EL (cell line): ENCODE measurements around the gene REEP3.

Experiments used
- DNase-seq: peaks from one replicate; pipeline ENCODE4 v3.0.0-alpha.2; 2016

Gene REEP3

DNA sequence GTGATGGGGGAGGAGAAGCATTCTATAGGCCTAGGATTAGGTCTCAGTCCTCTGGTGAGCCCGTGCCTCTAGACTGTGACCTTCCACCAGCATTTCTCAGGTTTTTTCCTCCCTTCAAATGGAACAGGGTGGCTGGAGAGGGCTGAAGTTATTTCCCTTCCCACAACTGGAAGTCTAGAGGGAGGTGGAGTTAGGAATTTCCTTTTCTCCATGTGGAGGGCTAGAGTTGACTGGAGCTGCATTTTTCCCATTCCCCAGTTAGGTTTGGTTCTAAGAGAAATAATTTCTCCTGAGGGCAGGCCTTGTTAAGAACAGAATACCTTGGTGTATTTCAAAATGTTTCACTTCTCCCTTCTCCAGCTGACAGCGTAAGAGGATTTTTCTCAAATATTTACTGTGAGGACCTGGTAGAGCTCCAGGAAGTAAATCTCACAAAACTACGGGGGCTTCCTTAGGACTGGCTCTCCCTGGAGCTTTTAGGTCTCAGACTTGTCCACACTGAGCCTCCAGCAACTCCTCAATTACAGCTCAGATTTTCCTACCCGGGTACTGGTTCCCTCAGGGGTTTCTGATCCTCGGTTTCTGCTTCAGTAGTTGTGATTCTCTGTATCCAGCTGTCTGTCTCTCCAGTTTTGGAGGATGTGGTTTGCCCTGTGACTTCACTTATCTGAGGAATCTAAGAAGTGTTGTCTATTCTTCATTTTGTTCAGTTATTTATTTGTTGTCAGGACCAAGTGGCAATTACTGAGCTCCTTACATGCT, 6.0 kb upstream of the REEP3 start:
- peak; percentile 85 for DNase-seq

DNA sequence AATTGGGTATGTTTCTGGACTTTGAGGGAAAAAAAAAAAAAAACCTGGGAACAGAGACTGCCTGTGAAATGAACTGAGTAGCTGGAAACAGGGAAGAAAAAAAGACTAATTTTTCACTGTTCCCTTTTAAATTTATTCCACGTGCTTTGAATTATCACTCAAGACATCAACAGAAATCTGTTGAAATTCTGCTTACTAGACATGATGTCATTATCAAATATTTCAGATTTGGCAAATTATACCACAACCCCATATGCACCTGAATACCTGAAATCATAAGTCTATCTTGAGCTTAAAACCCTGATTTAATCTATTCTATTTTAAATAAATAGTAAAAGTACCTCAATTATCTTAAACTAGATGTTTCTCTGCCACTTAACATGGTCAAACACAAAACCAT, 5.0 kb upstream of the REEP3 start:
- DNase-seq, result no peak

DNA sequence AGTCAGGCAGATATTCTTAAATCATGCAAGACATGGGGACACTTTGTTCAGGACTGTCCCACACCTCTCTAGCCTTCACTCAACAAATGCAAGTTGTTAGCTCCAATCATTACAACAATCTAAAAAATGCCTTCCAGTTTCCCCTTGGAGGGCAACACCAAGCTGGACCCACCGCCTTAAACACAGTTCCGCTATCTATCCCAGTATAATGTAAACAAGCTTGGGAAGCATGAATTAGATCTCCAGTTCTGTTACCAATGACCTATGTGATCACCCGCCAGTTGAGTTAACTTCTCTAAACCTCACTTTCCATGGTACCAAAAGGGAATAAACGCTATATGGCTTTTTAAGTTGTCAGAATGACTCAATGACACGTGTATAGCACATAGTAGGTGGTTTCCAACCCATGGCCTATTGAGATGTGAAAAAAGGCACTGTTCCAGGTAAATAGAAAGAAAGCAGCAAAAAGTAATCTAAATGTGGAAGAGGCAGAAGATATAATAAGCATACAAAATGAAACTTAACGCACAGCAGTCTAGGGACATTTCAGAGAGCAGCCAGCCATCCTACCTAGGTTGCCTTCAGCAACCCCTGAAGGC, 2.4 kb upstream of the REEP3 start:
- DNase-seq, result no peak

DNA sequence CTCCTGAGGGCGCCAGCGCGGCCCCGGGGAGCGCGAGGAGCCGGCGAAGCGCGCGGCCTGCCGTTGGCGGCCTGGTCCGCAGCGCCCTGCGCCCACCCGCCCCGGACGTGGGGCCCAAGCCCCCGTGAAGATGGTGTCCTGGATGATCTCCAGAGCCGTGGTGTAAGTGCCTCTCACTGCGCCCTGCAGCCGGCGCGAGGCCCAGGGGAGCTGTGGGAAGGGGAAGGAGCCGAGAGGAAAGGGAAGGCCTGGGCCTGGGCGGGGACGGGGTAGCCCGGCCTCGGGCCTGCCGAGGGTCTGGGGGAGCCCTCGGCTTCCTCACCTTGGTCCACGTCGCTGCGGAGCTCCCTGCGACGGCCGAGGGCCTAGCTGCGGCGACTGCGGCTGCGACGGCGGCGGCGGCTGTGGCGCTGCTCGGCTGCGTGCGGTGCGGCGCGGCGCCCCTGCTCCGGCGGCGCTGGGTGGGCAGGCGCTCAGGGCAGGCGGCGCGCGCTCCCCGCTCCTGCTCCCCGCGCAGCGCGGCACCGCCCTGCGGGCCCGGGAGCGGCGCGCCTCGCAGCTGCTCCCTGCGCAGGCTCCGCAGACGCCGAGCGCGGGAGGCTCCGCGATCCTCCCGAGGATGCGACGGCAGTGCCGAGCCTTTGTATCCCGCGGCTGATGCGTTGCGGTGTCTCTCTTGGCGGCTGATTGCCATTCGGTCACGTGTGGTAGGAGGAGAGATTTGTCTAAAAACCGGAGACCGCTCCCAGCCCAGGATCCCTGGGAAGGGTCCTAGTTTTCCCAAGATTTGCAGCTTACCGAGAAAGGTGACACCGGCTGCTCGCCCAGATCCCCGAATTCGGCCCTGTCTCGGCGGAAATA, 445 bp downstream of the REEP3 start:
- DNase-seq, result peak; percentile 75

DNA sequence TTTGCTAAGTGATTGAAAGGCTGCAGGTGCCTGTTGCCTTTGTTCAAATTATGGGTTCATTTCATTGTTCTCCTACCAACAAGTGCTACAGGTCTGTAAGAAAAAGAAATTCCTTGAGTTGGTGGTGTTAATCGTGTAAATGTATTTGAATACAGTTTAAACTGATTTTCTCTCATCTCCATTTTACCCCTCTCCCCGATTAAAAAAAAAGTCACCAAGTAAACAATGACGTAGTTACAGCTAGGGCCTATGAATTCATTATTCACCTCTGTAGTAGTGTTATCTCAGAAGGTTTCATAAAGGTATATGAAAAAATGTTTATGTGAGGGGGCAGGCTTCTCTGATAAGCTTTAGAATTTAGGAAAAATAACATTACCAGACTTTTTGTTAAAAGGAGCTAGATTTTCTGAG, 1.1 kb downstream of the REEP3 start:
- DNase-seq, result peak; percentile 22

DNA sequence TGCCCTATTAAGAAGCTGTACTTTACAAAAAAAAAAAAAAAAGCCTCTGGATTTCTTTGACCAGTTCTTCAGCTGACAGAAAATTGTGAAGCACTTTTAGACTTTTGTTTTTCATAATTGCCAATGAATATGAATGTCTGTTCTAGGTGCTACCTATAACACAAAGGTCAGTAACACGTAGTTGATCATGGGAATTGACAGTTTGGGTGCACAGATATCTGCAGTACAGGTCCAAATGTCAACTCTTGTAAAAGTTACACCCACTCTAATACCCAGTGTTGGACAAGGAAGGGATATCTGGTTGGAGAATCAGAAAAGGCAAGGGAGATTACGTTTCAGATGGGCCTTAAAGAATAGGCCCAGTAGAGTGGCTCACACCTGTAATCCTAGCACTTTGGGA, 1.8 kb downstream of the REEP3 start:
- DNase-seq, result no peak

DNA sequence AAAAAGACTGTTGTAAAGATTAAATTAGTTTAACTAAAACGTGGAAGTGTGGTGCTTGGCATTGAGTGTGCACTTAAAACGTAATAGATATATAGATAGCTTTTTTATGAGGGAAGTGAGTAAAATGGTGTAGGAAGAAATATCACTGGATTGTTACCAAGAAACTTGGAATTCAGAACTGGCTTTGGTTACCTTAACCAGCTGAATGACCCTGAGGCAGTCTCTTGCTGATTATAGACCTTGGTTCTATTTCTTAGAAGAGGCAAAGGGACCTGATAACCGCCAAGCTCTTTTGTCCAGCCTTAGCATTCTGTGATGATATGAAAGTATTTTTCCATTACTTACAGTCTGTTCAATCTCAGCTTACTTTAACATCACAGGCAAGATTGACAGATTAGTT, 3.8 kb downstream of the REEP3 start:
- no peak for DNase-seq

DNA sequence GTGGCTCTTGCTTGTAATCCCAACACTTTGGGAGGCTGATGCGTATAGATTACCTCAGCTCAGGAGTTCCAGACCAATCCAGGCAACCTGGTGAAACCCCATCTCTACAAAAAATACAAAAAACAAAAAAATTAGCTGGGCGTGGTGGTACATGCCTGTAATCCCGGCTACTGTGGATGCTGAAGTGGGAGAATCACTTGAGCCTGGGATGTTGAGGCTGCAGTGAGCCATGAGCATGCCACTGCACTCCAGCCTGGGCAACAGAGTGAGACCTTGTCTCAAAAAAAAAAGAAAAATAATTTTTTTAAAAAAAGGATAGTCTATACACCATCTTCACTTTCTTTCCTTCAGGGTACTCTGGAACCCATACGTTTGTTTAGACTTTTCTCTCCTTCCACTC, 6.2 kb downstream of the REEP3 start:
- no peak for DNase-seq

DNA sequence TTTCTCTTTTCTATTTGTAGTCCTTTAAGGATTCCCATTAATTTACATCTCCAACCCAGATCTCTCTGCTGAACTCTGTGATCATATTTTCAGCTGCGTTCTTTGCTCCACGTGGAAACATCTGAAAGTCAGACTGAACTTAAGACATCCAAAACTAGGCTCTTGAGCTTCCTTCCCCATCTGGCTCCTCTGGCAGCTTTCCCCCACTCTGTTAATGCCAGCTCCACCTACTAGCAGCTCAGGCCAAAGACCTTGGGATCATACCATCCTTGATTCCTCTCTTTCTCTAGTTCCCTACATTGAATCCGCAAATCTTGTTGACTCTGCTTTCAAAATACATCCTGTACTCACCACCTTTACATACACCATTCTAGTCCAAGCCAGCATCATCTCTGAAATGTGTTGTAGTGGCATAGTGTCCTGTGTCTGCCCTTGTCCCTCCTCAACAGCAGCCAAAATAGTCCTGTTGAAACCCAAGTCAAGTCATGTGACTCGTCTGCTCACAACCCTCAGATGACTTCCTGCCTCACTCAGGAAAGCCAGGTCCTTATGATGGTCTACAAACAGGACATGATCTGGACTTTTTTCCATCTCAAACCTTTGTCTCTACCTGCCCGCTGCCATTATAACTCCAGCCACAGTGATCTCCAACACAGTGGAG, 7.0 kb downstream of the REEP3 start:
- DNase-seq, result no peak

DNA sequence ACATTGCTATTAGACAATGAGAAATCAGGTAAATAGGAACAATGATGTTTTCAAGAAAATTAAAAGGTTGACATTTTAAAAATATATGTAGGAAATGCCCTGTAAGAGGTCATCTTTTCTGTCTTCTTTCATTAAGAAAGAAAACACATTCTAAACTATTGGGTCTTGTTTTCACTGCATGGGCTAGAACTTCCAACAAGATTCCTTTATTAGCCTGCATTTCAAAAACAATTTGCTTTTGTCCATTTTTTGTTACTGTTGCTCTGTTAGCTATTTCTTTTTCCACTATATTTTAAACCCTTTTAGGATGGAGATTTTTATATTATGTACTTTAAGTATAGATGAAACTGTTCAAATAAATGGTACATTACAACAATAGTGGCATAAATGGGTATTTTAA, 9.2 kb downstream of the REEP3 start:
- no peak for DNase-seq

DNA sequence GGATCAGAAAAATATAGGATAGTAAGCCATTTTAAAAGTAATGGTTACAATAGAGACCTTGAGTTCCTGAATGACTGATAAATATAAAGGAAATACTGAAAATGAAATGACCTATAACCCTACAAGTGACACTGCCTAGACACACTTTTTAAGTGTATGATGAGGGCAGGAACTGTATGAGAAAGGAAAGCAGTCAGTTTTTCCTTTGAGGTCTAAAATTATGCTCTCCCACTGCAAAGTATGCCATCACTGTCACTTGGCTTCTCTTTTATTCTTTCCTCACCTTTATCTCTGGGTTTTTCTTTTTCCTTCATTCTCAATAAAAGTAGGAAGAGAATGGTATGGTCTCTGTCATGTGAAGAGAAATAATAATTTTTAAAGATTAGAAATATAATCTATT, 13.5 kb downstream of the REEP3 start:
- no peak for DNase-seq

DNA sequence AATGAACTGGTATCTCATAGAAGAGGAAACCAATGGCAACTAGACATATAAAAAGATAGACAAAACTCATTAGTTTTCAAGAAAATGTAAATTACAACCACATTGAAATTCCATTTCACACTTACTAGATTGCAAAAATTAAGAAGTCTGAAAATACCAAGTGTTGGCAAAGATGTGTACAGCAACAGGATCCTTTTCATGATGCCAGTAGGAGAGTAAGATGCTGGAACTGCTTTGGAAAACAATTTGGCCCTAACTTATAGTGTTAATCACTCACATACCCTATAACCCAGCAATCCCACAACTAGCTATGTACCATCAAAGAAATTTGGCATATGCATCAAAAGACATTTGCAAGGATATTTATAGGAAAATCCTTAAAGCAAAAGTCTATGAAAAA, 15.5 kb downstream of the REEP3 start:
- DNase-seq, result no peak

DNA sequence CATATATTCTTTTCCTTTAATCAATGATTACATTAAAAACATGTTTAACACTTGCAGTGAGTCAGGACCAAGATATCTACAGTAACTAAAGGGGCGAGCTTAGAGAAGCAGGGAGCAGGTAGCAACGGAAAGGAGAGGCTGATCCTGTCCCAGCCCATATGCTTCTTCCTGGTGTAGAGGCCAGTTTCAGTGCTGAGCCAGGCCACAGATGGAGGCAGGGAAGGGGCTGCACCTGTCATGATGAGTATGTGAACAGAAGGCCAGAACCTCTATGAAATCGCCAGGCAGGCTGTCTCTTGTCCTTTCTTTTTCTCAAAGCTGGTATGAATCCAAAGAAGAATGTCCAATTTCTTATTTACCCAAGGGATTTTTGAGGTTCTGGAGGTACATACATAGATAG, 16.3 kb downstream of the REEP3 start:
- DNase-seq, result no peak

DNA sequence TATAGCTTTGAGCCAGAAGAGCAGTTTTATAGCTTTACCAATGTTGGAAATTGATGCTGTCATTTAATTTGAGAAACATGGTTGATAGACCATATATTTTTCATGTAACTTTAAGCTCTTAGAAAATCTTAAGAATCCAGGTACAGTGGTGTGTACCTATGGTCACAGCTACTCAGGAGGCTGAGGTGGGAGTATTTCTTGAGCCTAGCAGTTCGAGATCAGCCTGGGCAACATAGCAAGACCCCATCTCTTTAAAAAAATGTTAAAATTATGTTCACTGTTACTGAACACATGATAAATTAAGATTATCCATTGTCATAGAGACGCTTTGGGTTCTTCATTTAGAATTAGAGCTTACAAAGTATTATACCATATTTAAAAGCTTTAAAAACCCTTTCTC, 18.2 kb downstream of the REEP3 start:
- DNase-seq, result no peak

DNA sequence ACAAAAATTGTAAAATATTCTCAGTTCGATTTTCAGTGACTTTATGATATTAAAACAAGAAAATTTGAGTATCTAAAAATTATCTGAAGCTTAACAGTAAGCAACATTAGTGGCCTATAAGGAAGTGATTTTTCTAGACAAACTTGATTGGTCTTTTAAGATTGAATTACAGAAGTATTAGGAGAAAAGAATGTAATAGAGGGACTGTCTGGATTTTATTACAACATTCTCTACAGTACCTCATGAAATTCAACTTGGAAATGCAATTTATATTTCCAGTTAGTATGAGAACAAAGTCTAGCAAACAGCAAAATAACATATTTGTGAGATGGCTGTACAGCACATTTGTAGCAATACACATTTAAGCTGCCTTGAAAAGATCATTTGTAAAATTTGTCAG, 18.8 kb downstream of the REEP3 start:
- DNase-seq, result no peak

DNA sequence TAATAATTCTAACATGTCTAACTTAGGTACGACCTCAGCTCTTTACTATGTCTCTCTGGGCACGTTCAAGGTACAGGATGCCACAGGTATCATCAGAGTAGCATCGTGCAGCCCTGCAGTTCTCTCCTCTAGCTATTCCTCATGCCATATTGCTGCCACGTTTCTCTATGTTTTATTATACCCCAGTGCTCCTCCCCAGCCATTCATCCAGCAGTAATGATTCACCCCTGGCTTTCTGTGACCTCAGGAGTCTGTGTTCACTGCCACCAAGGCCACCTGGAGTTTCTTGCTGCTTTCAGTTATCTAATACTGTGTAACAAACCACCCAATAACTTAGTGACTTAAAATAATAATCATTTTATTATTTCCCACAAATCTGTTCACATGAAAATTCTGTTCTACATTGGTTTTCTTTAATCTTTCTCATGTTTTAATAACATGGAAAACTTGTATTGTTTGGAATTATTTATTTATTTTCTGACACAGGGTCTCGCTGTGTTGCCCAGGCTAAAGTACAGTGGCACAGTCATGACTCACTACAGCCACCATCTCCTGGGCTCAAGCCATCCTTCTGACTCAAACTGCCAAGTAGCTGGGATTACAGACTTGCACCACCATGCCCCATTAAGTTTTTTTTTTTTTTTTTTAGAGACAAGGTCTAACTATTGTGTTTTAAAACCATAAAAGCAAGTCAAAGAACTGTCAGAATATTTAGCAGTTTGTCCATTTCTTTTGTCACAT, 21.8 kb downstream of the REEP3 start:
- peak; percentile 57 for DNase-seq

DNA sequence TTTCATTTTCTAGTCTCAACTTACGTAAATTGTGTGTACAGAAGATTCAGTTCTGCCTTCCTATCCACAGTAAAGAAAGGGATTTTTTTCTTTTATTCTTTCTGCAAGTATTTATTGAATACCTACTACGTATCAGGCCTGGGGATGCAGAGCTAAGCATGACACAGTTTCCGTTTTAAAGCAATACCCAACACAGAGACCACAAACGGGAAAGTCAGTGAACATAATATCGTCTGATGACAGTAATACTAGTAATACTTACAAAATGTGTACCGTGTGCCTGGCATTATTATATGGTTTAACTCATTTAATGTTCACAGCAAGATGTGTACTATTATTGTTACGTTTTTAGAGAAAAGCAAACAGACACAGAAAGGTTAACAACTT, 22.4 kb downstream of the REEP3 start:
- no peak for DNase-seq

DNA sequence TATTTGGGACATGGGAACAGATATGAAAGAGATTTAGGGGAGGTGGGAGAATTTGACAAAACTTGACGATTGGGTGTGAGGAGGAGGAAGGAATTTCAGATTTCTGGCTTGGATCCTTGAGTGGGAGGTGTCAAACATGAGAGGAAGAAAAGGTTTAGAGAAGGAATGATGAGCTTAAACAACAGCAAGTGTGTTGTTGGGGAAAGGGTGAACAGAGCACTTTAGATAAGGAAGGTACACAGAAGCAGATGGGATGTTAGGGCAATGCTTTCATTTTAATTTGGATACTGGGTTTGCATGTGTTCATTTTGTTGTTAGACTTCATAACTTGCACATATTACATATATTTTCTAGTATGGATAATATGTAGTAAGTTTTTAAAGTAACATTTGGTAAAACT, 23.2 kb downstream of the REEP3 start:
- DNase-seq, result no peak

DNA sequence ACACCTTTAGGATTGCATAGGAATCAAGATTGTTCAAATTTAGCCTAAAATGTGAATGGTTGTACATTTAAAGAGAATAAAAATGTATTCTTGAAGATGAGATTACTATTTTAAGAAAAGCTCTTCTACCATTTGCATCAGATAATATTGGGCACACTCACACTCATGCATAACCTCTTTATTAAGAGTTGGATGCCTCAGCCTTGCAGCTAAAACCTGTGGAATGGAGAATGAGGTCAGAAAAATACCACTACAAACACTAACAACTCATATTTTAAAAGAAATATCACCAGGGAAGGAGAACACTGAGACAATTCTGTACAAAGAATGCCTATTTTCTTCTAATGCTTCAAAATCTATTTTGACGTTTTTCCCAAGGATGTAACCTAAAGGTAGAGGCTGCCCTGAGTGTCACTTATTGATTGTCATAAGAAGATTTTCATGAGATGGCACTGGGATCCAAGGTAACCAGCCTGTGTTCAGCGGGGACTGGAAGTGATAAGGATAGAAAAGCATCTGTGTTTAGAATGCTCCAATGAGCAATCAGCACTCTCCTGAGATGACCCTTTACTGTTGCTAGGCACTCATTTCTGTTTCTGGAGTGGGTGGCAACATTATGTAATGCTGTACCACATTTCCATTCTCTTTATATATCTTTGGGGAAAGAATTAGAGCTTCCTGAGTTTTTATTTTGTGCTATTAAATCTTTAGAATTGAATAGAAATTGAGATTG, 26.6 kb downstream of the REEP3 start:
- no peak for DNase-seq

DNA sequence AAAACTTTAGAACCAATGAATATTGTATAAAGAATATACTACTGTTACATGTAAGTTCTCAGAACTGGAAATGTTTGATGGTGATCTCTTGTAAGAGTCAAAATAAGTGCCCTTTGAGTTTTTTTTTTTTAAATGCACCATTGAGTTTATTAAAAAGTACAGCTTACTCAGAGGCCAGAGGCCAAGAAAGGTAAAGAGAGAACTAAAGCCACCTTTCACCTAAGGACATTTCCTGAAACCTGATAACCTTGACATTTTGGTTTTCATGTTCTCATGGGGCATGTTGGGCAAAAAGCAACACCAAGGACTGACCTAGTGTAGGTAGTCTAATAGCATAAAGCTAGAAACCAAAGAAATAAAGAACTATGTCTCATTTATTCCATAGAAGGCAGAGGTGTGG, 27.7 kb downstream of the REEP3 start:
- no peak for DNase-seq

DNA sequence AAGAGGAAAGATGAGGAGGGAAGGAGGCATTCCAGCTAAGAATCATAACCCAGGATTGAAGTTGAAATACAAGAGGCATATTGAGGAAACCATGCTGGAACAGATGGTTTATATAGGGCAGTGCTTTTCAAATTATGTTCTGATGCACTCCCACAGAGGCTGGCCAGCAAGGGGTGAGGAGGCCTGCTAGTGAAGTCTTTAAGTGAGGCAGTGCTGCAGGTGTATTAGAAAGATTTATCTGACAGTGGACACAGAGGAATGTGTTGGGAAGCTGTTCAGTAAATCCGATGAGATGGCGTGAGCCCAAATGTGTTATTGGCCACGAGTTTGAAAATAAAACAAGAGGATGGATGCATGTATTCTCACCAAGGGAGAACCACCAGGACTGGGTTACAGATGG, 28.6 kb downstream of the REEP3 start:
- DNase-seq, result no peak

DNA sequence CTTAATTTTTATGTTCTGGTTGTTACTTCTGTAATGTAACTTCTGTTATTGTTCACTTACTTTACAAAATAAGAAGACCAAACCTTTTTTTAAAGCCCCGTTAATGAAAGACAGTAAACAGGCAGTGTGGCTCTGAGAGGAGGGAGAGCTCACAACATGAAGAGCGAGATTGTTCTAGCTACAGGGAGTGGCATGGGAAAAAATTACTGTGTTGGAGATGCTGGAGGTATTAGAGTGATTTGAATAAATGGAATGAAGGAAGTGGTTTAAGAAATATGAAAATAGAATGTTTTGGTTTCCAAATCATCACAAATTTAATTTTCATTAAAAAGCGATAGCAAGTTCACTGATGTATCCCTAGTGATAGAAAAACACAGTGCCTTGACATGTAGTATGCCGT, 31.8 kb downstream of the REEP3 start:
- peak; percentile 85 for DNase-seq
